PFSK-1 (cell line): ENCODE data around the gene CERS6.

Experiments used
- POLR2AphosphoS5 ChIP-seq: IDR thresholded peaks from 2 replicates; pipeline ENCODE4 v1.6.1; 2012; ENCODE audit warnings: low read depth, mild to moderate bottlenecking, control low read depth, low read length, moderate library complexity
- REST ChIP-seq, 2 experiments: IDR thresholded peaks; 2 replicates each; pipeline versions ENCODE4 v1.6.1 to v1.8.0; 2011 to 2012; ENCODE audit warnings: low read depth in 2 of 2, low read length in 2 of 2, control low read depth in 1 of 2, inconsistent platforms in 1 of 2, mild to moderate bottlenecking in 1 of 2, moderate library complexity in 1 of 2; ENCODE audit not compliant: insufficient read depth in 1 of 2
- SIN3A ChIP-seq: IDR thresholded peaks from 2 replicates; pipeline ENCODE4 v1.6.1; 2012; ENCODE audit warnings: mild to moderate bottlenecking, low read length, moderate library complexity, borderline replicate concordance; ENCODE audit not compliant: insufficient read depth
- TAF1 ChIP-seq: IDR thresholded peaks from 2 replicates; pipeline ENCODE4 v1.6.1; 2012; ENCODE audit warnings: low read length, control low read depth, borderline replicate concordance; ENCODE audit not compliant: insufficient read depth

GRCh38 chr2:168589236-168590211, 133.5 kb downstream of the CERS6 start:
- TF ChIP-seq TAF1 (no peak), POLR2AphosphoS5 (no peak), REST (IDR thresholded peaks at IDR 0.05; ENCODE audit: insufficient read depth in 1 of 2, low read depth in 2 of 2, low read length in 2 of 2) (no peak), SIN3A (no peak)
